Hepatocyte (in vitro differentiated cells): ENCODE measurements around the gene SDE2. TPM values are rescaled to one million over a fixed set of nuclear protein-coding genes. Genes with fewer than 3 reads are reported as not detected.

Experiments used
- DNase-seq: peaks from one replicate; pipeline ENCODE4 v3.0.0-alpha.2; 2016; ENCODE audit warnings: low spot score
- H2AFZ ChIP-seq: fragments of 200-600 bp; sonication (generic); 2 replicates; pipeline ENCODE4 v1.6.0; 2016; ENCODE audit warnings: antibody characterized with exemption, mild to moderate bottlenecking
- H3K27ac ChIP-seq: fragments of 200-600 bp; sonication (generic); 2 replicates; pipeline ENCODE4 v1.5.1; 2016; ENCODE audit warnings: mild to moderate bottlenecking
- H3K27me3 ChIP-seq: fragments of 200-600 bp; sonication (generic); 2 replicates; pipeline ENCODE4 v1.6.1; 2016
- H3K36me3 ChIP-seq: fragments of 200-600 bp; sonication (generic); replicated peaks from 2 replicates; pipeline ENCODE4 v1.5.1; 2016; ENCODE audit warnings: low read depth; ENCODE audit not compliant: insufficient read depth
- H3K4me1 ChIP-seq: fragments of 200-600 bp; sonication (generic); 2 replicates; pipeline ENCODE4 v1.5.1; 2016; ENCODE audit warnings: mild to moderate bottlenecking, moderate library complexity; ENCODE audit not compliant: insufficient read depth
- H3K4me2 ChIP-seq: fragments of 200-600 bp; sonication (generic); 2 replicates; pipeline ENCODE4 v1.6.0; 2016
- H3K4me3 ChIP-seq: fragments of 200-600 bp; sonication (generic); 2 replicates; pipeline ENCODE4 v1.5.1; 2016; ENCODE audit warnings: mild to moderate bottlenecking
- H3K79me2 ChIP-seq: fragments of 200-600 bp; sonication (generic); 2 replicates; pipeline ENCODE4 v1.6.0; 2017; ENCODE audit warnings: mild to moderate bottlenecking
- H3K9me2 ChIP-seq: fragments of 200-600 bp; sonication (generic); replicated peaks from 2 replicates; pipeline ENCODE4 v1.6.0; 2017; ENCODE audit warnings: mild to moderate bottlenecking; ENCODE audit not compliant: insufficient read depth
- H3K9me3 ChIP-seq: fragments of 200-600 bp; sonication (generic); 2 replicates; pipeline ENCODE4 v1.5.1; 2016; ENCODE audit warnings: low read depth, mild to moderate bottlenecking
- H4K20me1 ChIP-seq: fragments of 200-600 bp; sonication (generic); 2 replicates; pipeline ENCODE4 v1.6.0; 2016; ENCODE audit warnings: mild to moderate bottlenecking; ENCODE audit not compliant: insufficient read depth, poor library complexity, severe bottlenecking
- EZH2 ChIP-seq: fragments of 200-600 bp; sonication (generic); IDR thresholded peaks from 2 replicates; pipeline ENCODE4 v1.6.1; 2016; ENCODE audit warnings: antibody characterized with exemption, mild to moderate bottlenecking, borderline replicate concordance
- EZH2phosphoT487 ChIP-seq: fragments of 200-600 bp; sonication (generic); IDR thresholded peaks from one replicate; pipeline ENCODE4 v1.6.1; 2018; ENCODE audit warnings: antibody characterized with exemption, mild to moderate bottlenecking, low read depth, moderate library complexity; ENCODE audit not compliant: unreplicated experiment, severe bottlenecking
- WGBS: methylation state at CpG from one replicate; pipeline ENCODE4 v1.1.6; 2016; ENCODE audit warnings: low lambda C conversion rate; ENCODE audit errors: missing lambda C conversion rate; 5-methylcytosine and 5-hydroxymethylcytosine counted together
- polyA plus RNA-seq: library from polyadenylated mRNA; unstranded; fragments of >200 nt; fragmentation: Nextera tagmentation; extraction: Ambion mirVana; gene quantifications from 2 replicates; pipeline ENCODE4 v1.2.1, GENCODE V29; 2016
- total RNA-seq: library from RNA; depleted of rRNA; stranded (reverse); fragments of >200 nt; gene quantifications from 2 replicates; pipeline ENCODE4 v1.2.3, GENCODE V29; 2014
- TF ChIP-seq, protein P1 (sequence below): fragments of 200-600 bp; sonication (generic); IDR thresholded peaks from 2 replicates; pipeline ENCODE4 v1.5.1; 2016; ENCODE audit warnings: antibody characterized with exemption, mild to moderate bottlenecking; ENCODE audit not compliant: poor library complexity

SDE2 gene
- total and polyA plus RNA-seq, 2 experiments from 2014 or later = 14.6 to 27.3 TPM

DNA sequence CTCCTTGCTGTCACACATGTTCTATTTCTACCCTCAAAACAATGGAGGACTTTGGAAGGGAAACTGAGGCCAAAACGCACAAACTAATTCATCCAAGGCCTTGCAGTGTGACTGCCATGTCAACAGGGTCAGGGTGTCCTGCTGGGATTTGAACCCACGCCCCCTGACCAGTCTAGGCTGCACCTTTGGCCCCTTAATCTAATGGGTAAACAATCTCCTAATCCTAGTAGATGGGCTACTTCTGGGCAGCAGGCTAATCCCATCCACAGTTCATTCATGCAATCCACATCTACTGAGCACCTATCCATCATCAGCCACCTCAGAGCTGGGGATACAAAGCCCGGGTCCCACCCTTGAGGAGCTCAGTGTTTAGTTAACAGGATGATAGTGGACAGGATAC is 41.1 kb downstream of the SDE2 start:
- Histone ChIP-seq H3K36me3 (no peaks in the 10 kb centered on the region), H3K9me2 (no peaks in the 10 kb centered on the region), H3K27ac (no peak overlapping the region), H3K79me2 (no peaks in the 10 kb centered on the region), H3K4me3 (no peak overlapping the region), H3K27me3 (peaks cover 8% of the 10 kb centered on the region), H4K20me1 (no peaks in the 10 kb centered on the region), H3K9me3 (no peaks in the 10 kb centered on the region), H2AFZ (no peak overlapping the region), H3K4me2 (no peak overlapping the region), H3K4me1 (no peaks in the 10 kb centered on the region)
- WGBS = 49% methylated on average over 3 of the region's 3 CpGs
- TF ChIP-seq, protein P1, sequence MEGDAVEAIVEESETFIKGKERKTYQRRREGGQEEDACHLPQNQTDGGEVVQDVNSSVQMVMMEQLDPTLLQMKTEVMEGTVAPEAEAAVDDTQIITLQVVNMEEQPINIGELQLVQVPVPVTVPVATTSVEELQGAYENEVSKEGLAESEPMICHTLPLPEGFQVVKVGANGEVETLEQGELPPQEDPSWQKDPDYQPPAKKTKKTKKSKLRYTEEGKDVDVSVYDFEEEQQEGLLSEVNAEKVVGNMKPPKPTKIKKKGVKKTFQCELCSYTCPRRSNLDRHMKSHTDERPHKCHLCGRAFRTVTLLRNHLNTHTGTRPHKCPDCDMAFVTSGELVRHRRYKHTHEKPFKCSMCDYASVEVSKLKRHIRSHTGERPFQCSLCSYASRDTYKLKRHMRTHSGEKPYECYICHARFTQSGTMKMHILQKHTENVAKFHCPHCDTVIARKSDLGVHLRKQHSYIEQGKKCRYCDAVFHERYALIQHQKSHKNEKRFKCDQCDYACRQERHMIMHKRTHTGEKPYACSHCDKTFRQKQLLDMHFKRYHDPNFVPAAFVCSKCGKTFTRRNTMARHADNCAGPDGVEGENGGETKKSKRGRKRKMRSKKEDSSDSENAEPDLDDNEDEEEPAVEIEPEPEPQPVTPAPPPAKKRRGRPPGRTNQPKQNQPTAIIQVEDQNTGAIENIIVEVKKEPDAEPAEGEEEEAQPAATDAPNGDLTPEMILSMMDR = no peak
- TF ChIP-seq EZH2 (no peak), EZH2phosphoT487 (no peak)
- DNase-seq = no peak

GRCh38 chr1:225954753-225955152 is 44.4 kb downstream of the SDE2 start:
- H3K4me2 ChIP-seq = no peak overlapping the region
- peaks cover 11% of the 10 kb centered on the region for H3K27me3 ChIP-seq
- no peaks in the 10 kb centered on the region for H3K9me3 ChIP-seq
- no peak overlapping the region for H2AFZ ChIP-seq
- DNase-seq = no peak
- no peak overlapping the region for H3K4me3 ChIP-seq
- no peaks in the 10 kb centered on the region for H4K20me1 ChIP-seq
- WGBS = 87% methylated on average over 1 of the region's 1 CpG
- TF ChIP-seq, protein P1 = no peak
- TF ChIP-seq EZH2 (no peak), EZH2phosphoT487 (no peak)
- no peaks in the 10 kb centered on the region for H3K4me1 ChIP-seq
- no peak overlapping the region for H3K27ac ChIP-seq
- no peaks in the 10 kb centered on the region for H3K79me2 ChIP-seq
- H3K36me3 ChIP-seq = no peaks in the 10 kb centered on the region
- no peaks in the 10 kb centered on the region for H3K9me2 ChIP-seq

DNA sequence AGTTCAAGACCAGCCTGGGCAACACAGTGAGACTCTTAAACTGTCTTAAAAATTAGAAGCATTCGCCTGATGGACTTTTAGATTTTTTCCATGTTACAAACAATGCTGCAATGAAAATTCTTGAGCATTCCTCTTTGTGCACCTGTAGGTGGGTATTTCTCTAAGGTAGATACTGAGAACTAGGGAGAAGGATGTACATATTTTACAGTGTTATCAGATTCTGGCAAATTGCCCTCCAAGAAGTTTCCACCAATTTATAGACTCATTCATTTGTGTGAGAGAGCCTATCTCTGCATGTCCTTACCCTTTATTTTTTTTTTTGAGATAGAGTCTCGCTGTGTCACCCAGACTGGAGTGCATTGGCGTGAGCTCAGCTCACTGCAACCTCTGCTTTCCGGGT is 45.8 kb downstream of the SDE2 start:
- Histone ChIP-seq H3K4me1 (no peaks in the 10 kb centered on the region), H2AFZ (no peak overlapping the region), H3K79me2 (no peaks in the 10 kb centered on the region), H3K4me3 (no peak overlapping the region), H3K27me3 (peaks cover 20% of the 10 kb centered on the region), H3K9me3 (no peaks in the 10 kb centered on the region), H4K20me1 (no peaks in the 10 kb centered on the region), H3K27ac (no peak overlapping the region), H3K4me2 (no peak overlapping the region), H3K9me2 (no peaks in the 10 kb centered on the region), H3K36me3 (no peaks in the 10 kb centered on the region)
- WGBS = 91% methylated on average over 4 of the region's 4 CpGs
- TF ChIP-seq, protein P1 = no peak
- TF ChIP-seq EZH2phosphoT487 (no peak), EZH2 (no peak)
- DNase-seq = no peak

DNA sequence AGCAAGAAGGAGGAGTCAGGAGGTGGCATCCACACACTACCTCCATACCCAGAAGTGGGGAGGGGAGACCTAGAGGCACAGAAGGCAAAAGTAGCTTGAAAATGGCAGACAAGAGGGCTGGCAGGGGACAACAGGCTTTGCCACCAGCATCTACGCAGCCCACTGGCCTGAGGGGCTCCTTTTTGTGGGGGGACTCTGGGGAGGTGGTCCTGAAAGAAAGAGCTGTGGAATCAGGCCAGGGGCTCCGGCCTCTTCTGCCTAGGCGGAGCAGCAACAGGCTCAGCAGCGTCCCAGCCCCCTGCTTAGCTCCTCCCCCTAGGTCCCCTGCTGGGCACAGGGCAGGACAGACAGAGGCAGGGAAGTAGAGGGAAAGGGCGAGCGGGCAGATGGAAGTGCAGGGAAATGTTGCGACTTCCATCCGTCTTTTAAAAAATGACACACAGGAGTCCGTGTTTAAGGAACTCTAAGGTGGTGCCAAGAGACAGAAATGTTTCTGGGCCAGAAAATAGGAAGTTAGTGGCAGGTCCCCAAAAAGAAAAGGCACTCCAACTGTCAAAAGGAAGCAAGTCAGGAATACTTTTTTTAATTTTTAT is 48.1 kb downstream of the SDE2 start:
- Histone ChIP-seq H3K9me3 (no peaks in the 10 kb centered on the region), H3K9me2 (no peaks in the 10 kb centered on the region), H3K36me3 (no peaks in the 10 kb centered on the region), H3K4me2 (no peak overlapping the region), H3K79me2 (no peaks in the 10 kb centered on the region), H3K27ac (no peak overlapping the region), H3K4me3 (no peak overlapping the region), H3K4me1 (no peaks in the 10 kb centered on the region), H3K27me3 (peaks cover 27% of the 10 kb centered on the region), H2AFZ (no peak overlapping the region), H4K20me1 (no peaks in the 10 kb centered on the region)
- 62% methylated on average over 9 of the region's 9 CpGs for WGBS
- DNase-seq = no peak
- TF ChIP-seq EZH2 = no peak
- no peak for TF ChIP-seq EZH2phosphoT487
- TF ChIP-seq, protein P1 = no peak
